A673 (cell line): ENCODE results near the gene BRD7. TPM values are rescaled to one million over a fixed set of nuclear protein-coding genes. Genes with fewer than 3 reads are reported as not detected.

Experiments
- BruUV-seq: library from RNA; stranded (reverse); fragments of 400-500 nt; replicated peaks from 2 replicates; lab custom pipeline; 2021; lab: Mats Ljungman, UMichigan
- CTCF ChIA-PET: fragments of 300-600 bp; sonication (Branson Sonifier 250); formaldehyde crosslinking; loops from one replicate; lab custom pipeline; 2022; ENCODE audit warnings: antibody characterized with exemption; lab: Charles Lee
- POLR2A ChIA-PET: fragments of 300-600 bp; sonication (Branson Sonifier 250); formaldehyde crosslinking; loops from one replicate; lab custom pipeline; 2022; ENCODE audit warnings: antibody characterized with exemption; ENCODE audit not compliant: low non-redundant PET; lab: Charles Lee
- DNase-seq: peaks from one replicate; pipeline ENCODE4 v3.0.0-alpha.2; 2015; ENCODE audit warnings: low spot score
- H3K27ac ChIP-seq: fragments of 200-600 bp; sonication (generic); 2 replicates; pipeline ENCODE4 v1.5.1; 2016; ENCODE audit warnings: mixed run types, low read depth, mild to moderate bottlenecking, mixed read lengths, antibody characterized with exemption, low read length; ENCODE audit not compliant: poor library complexity, severe bottlenecking
- H3K27me3 ChIP-seq: fragments of 200-600 bp; sonication (generic); replicated peaks from 2 replicates; pipeline ENCODE4 v1.6.1; 2017; ENCODE audit warnings: mixed run types, low read depth, mild to moderate bottlenecking, mixed read lengths, antibody characterized with exemption, low read length; ENCODE audit not compliant: insufficient read depth, poor library complexity
- H3K36me3 ChIP-seq: fragments of 200-600 bp; sonication (generic); 2 replicates; pipeline ENCODE4 v1.6.1; 2016; ENCODE audit warnings: mixed run types, mild to moderate bottlenecking, mixed read lengths, antibody characterized with exemption, low read length; ENCODE audit not compliant: insufficient read depth, poor library complexity, severe bottlenecking
- H3K4me1 ChIP-seq: fragments of 200-600 bp; sonication (generic); 2 replicates; pipeline ENCODE4 v1.6.1; 2017; ENCODE audit warnings: mixed run types, mild to moderate bottlenecking, mixed read lengths, antibody characterized with exemption, low read length; ENCODE audit not compliant: insufficient read depth, poor library complexity, severe bottlenecking
- H3K4me3 ChIP-seq: fragments of 200-600 bp; sonication (generic); 2 replicates; pipeline ENCODE4 v1.5.1; 2016; ENCODE audit warnings: low read depth, mixed run types, mild to moderate bottlenecking, mixed read lengths, low read length; ENCODE audit not compliant: poor library complexity, severe bottlenecking
- H3K9me3 ChIP-seq: fragments of 200-600 bp; sonication (generic); 2 replicates; pipeline ENCODE4 v1.6.1; 2016; ENCODE audit warnings: mixed run types, low read depth, mild to moderate bottlenecking, mixed read lengths, antibody characterized with exemption, low read length; ENCODE audit not compliant: poor library complexity, severe bottlenecking
- EZH2 ChIP-seq: fragments of 200-600 bp; sonication (generic); IDR thresholded peaks from 2 replicates; pipeline ENCODE4 v1.6.1; 2017; ENCODE audit warnings: borderline replicate concordance, low read depth, mild to moderate bottlenecking, mixed read lengths, antibody characterized with exemption, low read length; ENCODE audit not compliant: poor library complexity, severe bottlenecking
- intact Hi-C: fragments of 100-400 bp; cut with micrococcal nuclease; formaldehyde crosslinking; loops from one replicate; pipeline ENCODE4 v1.10.0; 2022; ENCODE audit not compliant: unreplicated experiment
- total RNA-seq: library from RNA; stranded (reverse); gene quantifications from 2 replicates; pipeline ENCODE4 v1.2.3, GENCODE V29; 2021
- TF ChIP-seq, protein P1 (sequence below): fragments of 300-800, 200-600 bp; sonication (generic); conservative IDR thresholded peaks from 2 replicates; pipeline ENCODE4 v1.5.1; 2017; ENCODE audit warnings: low read depth, mild to moderate bottlenecking, antibody characterized with exemption, low read length, moderate library complexity, mixed read lengths

BRD7 gene
- total RNA-seq, 1 experiment from 2014 or later, result 93.0 TPM

DNA sequence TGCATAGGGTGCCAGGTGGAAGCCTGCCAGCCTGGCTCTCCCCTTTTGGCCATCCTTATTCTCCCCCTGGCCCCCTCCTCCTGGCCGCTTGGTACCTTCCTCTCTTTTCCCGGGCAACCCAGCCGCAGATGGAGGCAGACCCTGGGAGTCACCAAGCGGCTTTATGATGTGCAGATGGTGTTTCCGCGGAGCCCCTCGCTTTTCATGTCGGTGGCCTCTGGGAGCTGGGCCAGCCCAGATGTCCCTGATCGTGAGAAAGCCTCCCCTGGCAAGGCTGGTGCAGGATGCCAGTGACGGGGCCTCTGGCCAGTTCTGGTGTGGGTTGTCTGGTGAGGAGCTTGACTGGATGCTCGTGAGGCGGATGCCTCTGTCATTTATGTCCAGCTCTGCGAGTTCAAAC lies 18.0 kb upstream of the BRD7 start:
- CTCF ChIA-PET, result no interaction called here
- peaks cover 9% of the 10 kb centered on the region for H3K4me1 ChIP-seq
- no peak for DNase-seq
- POLR2A ChIA-PET, result no interaction called here
- no peak for TF ChIP-seq EZH2
- TF ChIP-seq, protein P1, sequence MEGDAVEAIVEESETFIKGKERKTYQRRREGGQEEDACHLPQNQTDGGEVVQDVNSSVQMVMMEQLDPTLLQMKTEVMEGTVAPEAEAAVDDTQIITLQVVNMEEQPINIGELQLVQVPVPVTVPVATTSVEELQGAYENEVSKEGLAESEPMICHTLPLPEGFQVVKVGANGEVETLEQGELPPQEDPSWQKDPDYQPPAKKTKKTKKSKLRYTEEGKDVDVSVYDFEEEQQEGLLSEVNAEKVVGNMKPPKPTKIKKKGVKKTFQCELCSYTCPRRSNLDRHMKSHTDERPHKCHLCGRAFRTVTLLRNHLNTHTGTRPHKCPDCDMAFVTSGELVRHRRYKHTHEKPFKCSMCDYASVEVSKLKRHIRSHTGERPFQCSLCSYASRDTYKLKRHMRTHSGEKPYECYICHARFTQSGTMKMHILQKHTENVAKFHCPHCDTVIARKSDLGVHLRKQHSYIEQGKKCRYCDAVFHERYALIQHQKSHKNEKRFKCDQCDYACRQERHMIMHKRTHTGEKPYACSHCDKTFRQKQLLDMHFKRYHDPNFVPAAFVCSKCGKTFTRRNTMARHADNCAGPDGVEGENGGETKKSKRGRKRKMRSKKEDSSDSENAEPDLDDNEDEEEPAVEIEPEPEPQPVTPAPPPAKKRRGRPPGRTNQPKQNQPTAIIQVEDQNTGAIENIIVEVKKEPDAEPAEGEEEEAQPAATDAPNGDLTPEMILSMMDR, result no peak
- no peaks in the 10 kb centered on the region for H3K9me3 ChIP-seq
- H3K27ac ChIP-seq, result no peak overlapping the region
- intact Hi-C loops, result no loop called here
- no peaks in the 10 kb centered on the region for H3K36me3 ChIP-seq
- no peaks in the 10 kb centered on the region for H3K27me3 ChIP-seq
- no peak overlapping the region for H3K4me3 ChIP-seq
- no TSS peak for BruUV-seq

GRCh38 chr16:50386139-50386538 lies 17.4 kb upstream of the BRD7 start:
- no peaks in the 10 kb centered on the region for H3K36me3 ChIP-seq
- H3K27me3 ChIP-seq, result no peaks in the 10 kb centered on the region
- ChIA-PET POLR2A (interaction anchor here (0.5 kb wide), 1 partner anchor 91 kb away, joined by 7 read pairs; no protein-coding TSS in a partner anchor), CTCF (no interaction called here)
- no peaks in the 10 kb centered on the region for H3K9me3 ChIP-seq
- no peak overlapping the region for H3K27ac ChIP-seq
- no TSS peak for BruUV-seq
- H3K4me1 ChIP-seq, result peaks cover 9% of the 10 kb centered on the region
- H3K4me3 ChIP-seq, result no peak overlapping the region
- peak; percentile 30 for DNase-seq
- TF ChIP-seq, protein P1, result no peak
- TF ChIP-seq EZH2, result no peak
- intact Hi-C loops, result no loop called here

- intact Hi-C loops, result no loop called here
- no peak overlapping the region for H3K4me3 ChIP-seq
- H3K36me3 ChIP-seq, result no peaks in the 10 kb centered on the region
- H3K27ac ChIP-seq, result no peak overlapping the region
- H3K27me3 ChIP-seq, result no peaks in the 10 kb centered on the region
- no TSS peak for BruUV-seq
- CTCF ChIA-PET, result no interaction called here
- no peaks in the 10 kb centered on the region for H3K9me3 ChIP-seq
- POLR2A ChIA-PET, result no interaction called here
- peaks cover 9% of the 10 kb centered on the region for H3K4me1 ChIP-seq
- TF ChIP-seq, protein P1, result no peak
- TF ChIP-seq EZH2, result no peak
- no peak for DNase-seq
These were observed 15.8 kb upstream of the BRD7 start for GRCh38 chr16:50384500-50385135.
